NCI-H2029 treated with DMSO at 0.1 percent for 48 hours (cell line): ENCODE data around the gene MAP7D1.
"Not testable (repeated sequence)": the region's sequence is repeated elsewhere in the genome, so short reads cannot be mapped to it uniquely, and the experiment has no call there.

Experiments used
- DNase-seq: peaks from one replicate; lab custom pipeline; 2025; lab: John Stamatoyannopoulos, UW

The MAP7D1 gene

GRCh38 chr1:36151845-36152203 is 4.1 kb upstream of the MAP7D1 start:
- DNase-seq, result no peak

GRCh38 chr1:36153476-36153875 is 2.5 kb upstream of the MAP7D1 start:
- DNase-seq, result no peak

- no peak for DNase-seq
These were observed 1.6 kb upstream of the MAP7D1 start for GRCh38 chr1:36154335-36154734.

- DNase-seq, result no peak
These were observed 1.1 kb upstream of the MAP7D1 start for GRCh38 chr1:36154765-36155407.

- no peak for DNase-seq
These were observed 562 bp downstream of the MAP7D1 start for GRCh38 chr1:36156329-36157114.

- DNase-seq, result no peak
These were observed 1.3 kb downstream of the MAP7D1 start for GRCh38 chr1:36157115-36157903.

GRCh38 chr1:36157973-36158826 is 2.2 kb downstream of the MAP7D1 start:
- DNase-seq, result no peak

GRCh38 chr1:36158827-36159252 is 2.9 kb downstream of the MAP7D1 start:
- DNase-seq, result not testable (repeated sequence)

GRCh38 chr1:36159614-36160387 is 3.8 kb downstream of the MAP7D1 start:
- no peak for DNase-seq

- no peak for DNase-seq
These were observed 4.5 kb downstream of the MAP7D1 start for GRCh38 chr1:36160388-36160948.

- DNase-seq, result peak; percentile 9
These were observed 5.1 kb downstream of the MAP7D1 start for GRCh38 chr1:36160949-36161485.

GRCh38 chr1:36161641-36162531 is 5.9 kb downstream of the MAP7D1 start:
- no peak for DNase-seq

GRCh38 chr1:36162680-36163239 is 6.8 kb downstream of the MAP7D1 start:
- no peak for DNase-seq

GRCh38 chr1:36163426-36163825 is 7.5 kb downstream of the MAP7D1 start:
- DNase-seq, result no peak

- no peak for DNase-seq
These were observed 8.4 kb downstream of the MAP7D1 start for GRCh38 chr1:36164361-36164760.

GRCh38 chr1:36165145-36165544 is 9.2 kb downstream of the MAP7D1 start:
- no peak for DNase-seq

GRCh38 chr1:36166136-36166535 is 10.2 kb downstream of the MAP7D1 start:
- DNase-seq, result no peak

GRCh38 chr1:36166938-36167905 is 11.3 kb downstream of the MAP7D1 start:
- no peak for DNase-seq
